NCI-H2196 treated with DMSO at 0.1 percent for 48 hours (cell line): ENCODE measurements around the gene GNB1.

Experiments
- DNase-seq: peaks from one replicate; lab custom pipeline; 2025; ENCODE audit not compliant: unreplicated experiment; lab: John Stamatoyannopoulos, UW

The GNB1 gene

DNA sequence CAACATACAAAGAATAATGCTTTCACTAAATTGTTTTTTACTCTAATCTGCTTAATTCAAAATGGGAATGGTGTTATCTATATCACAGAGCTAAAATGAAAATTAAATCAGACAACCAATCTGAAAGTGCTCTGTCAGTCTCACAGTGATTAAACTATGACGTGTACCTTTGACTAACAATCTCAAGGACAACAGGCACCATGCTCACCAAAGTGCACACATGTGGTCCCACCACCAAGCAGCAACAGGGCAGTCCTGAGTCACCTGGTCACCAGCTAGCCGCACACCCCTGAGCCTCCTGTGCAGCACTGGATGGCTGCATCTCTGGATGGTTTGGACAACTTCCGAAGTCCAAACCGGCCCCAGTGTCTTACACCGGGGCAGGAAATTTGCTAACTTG is 58.1 kb downstream of the GNB1 start:
- no peak for DNase-seq

DNA sequence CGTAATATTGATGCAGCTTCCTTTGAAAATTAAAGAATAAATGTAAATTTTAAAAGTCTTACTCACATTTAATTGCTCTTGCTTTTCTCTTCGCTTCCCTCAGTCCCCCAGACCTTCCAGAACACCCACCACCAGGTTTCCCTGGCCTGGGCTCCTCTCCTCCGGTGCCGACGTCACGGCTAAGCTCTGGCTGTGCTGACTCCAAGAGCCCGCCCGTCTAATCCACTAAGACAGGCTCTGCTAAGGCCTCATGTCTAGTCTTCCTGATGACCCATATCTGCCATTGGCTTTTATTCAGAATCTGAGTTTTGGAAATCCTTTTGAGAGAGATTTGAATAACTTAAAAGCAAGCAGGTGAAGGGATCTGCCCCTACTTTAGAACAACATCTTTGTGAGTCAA is 58.7 kb downstream of the GNB1 start:
- DNase-seq, result no peak

DNA sequence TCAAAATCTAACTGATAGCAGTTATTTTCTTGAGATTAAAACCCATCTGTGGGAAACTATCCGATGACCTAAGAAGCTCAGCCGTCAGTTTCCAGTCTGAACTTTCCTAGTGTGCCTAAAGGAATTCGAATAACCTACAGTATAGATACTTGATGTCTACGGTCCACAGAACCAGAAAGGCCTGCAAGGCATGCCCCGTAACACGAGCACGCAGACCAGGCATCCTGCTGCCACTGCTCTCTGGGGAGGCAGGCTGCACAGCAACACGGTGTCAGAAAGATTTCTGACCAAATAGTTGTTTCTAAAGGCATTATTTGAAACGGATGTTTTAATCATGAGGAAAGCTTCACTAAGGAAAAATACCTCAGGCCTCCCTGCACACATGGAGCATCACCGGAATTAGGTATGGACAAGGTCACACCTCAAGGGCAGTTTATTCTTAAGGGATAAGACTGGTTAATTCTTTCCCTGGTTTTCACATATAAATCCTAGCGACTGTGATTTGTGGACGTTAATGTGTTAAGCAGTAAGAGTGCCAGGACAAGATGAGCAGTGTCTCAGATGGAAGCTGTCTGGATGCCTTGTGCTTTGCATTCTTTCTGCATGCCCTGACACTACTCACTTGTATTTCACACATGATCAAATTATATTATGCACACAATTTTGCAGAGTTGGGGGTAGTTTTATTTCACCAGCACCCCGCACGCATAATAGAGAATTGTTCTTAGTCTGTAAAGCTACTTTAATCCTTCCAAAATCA is 63.6 kb downstream of the GNB1 start:
- DNase-seq, result no peak

DNA sequence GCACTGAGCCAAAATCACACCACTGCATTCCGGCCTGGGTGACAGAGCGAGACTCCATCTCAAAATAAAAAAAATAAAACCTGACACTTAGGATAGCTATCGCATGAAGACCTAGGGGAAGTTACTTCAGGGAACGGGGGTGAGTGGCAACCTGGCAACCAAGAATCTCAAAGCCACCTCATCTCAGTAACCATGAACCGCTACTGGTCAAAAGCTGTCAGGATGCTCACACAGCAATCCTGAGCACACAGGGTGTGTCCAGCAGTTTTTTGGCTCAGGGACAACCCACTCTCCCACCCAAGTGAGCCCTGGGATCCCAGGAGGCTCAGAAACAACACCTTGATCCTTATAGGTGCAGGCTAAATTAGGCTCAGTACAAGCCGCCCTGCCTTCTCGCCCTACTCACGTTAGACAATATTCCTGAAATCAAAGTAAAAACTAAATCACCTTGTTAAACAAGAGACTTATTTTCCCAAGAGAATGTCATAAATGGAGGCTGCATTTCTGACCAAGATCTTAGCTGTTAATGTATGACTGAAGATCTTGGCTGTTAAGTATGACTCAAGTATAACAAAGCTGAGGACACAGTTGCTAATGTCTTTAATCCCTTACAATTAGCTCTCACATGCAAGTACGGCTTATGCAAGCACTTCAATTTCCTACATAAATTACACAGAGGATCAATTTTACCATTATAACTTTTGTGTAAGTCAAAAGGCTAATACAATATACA is 64.4 kb downstream of the GNB1 start:
- DNase-seq, result no peak

DNA sequence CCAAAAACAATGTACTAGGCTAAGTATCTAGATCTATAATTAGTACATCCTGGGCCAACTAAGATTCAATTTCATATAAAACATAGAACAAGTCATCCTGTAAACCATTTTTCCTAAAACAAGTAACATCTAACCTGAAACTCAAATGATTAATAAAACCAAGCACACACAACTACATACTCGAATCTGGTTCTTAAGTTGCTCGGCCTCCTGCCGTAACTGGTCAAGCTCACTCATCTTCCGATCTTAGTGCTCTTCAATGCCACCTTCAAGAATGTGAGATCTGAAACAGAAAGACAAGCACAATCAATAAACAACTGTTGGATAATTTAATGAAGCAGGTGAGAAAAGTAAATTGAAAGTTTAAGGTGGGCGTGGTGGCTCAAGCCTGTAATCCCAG is 65.7 kb downstream of the GNB1 start:
- DNase-seq, result no peak

DNA sequence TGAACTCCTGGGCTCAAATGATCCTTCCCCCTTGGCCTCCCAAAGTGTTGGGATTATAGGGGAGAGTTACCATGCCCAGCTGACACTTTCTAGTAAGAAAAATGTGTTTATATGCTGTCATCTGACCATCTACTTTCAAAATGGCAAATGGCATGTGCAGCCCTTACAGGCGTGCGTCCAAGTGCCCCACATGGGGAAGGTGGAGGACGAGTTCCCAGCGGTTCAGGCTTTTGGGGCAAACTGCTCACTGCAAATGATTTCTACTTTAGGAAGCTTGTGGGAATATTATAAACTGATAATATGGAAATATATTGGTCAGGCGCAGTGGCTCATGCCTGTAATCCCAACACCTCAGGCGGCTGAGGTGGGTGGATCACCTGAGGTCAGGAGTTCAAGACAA is 71.1 kb downstream of the GNB1 start:
- DNase-seq, result no peak

DNA sequence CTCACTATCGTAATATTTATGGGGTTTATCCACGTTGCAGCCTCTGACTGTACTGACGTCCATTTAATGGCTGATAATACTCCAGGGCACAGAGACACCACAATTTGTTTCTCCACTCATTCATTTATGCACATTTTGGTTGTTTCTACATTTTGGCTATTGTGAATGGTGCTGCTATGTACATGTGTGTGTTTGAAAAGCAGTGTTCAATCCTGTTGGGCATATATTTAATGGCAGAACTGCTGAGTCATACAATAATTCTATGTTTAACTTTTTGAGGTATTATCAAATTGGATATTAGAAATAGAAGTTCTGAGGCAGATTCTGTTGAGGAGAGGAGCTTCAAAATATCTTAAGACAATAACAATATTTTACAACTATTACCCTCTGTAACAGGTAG is 73.7 kb downstream of the GNB1 start:
- no peak for DNase-seq

DNA sequence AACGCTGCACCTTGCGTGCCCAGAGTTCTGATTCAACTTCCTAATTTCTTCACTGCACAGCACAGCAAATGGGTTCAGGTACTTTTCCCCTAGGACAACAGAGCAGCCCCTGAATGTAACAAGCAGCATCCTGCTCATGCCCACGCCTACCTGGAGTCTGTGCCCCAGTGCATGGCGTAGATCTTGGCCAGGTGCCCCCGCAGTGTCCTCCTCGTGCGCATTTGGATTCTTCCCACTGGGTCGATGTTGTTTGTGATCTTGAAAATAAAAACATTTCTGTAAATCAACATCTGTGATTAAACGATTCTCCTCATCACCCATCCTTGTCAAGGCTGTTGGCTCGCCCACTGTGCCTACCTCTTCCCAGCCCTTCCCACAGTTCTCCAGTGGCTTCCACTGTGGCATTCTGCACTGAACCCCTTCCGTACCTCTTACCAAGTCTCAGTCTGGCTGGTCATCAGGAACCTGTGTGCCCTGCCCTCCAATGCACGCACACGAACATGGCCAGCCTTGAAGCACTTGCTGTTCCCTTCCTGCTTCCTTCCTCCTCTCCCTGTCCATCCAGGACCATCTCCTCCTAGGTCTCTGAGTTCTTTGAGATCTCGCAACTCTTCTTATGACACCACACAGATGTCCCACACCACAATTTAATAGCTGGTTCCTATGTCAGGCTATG is 75.1 kb downstream of the GNB1 start:
- no peak for DNase-seq

DNA sequence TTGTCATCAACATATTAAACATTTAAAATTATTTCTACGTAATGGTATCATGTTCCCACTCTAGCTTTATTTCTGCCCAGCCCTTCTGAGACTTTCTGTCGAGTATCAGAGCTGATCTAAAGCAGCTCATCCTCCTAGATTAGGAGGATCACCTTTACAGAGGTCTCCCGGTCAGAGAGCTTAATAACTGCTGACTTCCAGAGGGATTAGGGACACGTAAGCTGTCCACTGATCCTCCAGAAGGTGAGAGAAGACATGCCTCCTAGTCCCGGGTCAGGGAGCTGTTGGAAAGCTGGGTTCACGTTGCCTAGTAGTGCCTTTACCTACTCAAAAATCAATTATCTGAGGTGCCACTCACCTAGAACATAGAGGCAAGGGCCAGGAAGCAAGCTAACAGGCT is 81.4 kb downstream of the GNB1 start:
- DNase-seq, result no peak

DNA sequence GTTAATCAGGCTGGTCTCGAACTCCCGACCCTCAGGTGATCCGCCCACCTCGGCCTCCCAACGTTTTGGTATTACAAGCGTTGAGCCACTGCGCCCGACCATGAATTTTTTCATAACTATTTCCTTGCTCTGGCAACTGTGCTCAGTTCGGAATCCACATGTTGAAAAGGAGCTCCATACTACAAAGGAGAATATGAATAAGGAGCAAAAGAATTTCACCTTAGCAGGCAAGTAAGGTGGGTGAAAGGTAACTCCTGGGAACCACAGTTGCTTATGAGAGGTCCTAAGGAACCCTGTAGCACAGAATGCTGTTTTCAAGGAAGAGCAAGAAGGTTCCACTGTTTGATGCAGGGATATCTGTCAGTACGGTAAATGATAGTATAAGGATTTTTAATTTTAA is 82.7 kb downstream of the GNB1 start:
- no peak for DNase-seq

DNA sequence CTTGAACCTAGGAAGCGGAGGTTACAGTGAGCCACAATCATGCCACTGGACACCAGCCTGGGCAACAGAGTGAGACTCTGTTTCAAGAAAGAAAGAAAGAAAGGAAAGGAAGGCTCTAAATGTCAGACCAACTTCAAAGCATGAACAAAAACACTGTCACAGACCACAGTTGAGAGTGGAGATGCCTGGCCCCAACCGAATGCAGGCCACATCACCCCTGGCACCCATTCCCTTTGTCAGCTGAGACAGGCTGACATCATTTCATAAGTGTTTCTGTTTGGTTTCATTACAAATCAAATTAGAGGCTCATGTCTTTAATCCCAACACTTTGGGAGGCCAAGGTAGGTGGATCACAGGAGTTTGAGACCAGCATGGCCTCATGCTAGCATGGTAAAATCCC is 84.0 kb downstream of the GNB1 start:
- no peak for DNase-seq

DNA sequence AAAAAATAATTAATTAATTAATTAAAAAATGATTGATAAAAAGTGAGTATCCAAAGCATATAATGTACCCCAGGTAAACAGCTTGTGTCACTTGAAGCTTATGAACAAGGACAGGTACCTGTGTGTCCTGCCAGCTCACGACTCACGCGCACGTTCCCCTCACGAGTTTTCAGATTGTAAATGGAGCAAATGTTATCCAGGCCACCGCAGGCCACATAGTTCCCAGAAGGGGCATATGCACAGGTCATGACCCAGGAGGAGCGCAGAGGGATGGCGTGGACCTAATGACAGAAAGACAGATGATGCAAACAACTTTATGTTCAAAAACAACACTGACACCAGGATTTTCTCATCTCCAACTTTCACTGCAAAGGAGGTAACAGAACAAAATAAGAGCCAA is 86.6 kb downstream of the GNB1 start:
- DNase-seq, result no peak

DNA sequence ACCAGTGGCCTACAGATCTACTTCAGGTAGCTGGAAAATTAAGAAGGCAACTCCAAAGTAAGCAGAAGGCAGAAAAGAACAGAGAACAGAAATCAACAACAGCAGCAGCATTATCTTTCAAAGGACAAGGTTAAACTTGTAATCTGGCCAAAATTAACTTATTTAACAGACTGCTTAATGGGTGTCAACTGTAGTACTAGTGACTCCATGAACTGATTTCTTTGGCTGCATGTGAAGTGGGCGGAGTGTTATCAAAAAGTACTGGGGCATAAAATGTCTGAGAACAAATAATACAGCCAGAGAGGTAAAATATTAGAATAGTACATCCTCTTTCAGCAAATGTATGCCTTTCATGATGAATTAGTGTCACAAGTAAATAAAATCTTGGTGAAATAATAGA is 88.0 kb downstream of the GNB1 start:
- DNase-seq, result no peak

DNA sequence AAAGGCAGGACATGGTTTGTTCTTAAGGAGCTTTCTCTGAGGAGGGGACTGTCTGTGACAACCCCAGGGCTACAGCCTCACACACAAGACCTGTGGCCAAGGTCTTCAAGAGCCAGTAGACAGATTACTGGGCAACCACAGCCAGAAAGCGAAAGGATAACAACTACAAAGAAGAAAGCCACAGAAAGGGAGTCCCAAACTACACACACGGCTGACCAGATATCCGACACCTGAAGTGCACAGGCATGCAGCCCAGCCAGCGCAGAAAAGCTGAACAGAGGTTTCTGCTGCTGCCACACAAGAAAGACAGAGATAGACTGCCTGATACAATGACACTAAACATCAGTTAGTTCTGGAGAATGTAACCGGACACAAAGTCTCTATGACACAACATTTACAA is 91.2 kb downstream of the GNB1 start:
- DNase-seq, result no peak

DNA sequence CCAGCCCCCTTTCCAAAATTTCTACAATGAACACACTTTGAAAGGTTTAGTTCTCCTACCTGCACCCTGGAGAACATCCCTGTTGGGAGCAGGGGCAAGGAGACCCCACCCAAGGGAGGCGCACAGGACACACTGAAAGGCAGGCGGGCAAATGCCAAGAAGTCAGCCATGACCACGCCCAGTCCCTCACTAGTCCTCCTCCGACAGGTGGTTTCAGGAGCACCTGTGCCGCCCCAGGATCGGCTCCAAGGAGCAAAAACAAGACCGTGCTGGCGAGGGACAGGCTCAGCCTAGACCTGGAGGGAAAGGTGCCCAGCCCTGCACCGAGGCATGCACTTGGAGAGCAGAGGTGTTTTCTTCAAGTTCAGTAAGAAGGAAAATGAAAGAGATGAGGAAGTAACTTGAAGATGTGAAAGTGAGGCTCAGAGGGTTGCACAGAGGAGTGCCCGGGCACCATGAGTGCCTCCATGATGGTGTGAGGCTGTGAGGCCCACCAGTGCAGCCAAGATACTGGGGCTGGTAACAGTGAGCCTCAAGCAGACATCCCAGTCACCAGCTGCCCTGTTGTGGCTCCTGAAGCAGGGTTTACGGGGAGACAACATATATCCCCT is 93.1 kb downstream of the GNB1 start:
- DNase-seq, result no peak

DNA sequence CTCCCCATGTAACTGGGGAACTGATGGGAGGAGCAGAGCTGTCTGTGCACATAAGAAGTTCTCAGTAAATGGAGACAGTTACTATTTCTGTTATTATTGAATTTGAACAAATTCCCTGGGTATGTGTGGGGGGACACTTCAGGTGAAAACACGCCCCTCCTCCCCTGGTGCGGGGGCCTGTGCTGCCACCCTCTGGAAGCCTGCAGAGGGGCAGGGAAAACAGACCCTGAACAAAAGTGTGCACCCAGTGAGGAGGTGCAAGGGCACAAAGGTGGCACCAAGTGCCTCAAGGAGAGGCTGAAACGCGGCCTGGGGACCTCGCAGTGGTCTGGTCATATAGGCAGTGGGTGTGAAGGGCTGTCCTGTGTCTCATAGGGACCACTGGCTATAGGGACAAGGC is 94.4 kb downstream of the GNB1 start:
- DNase-seq, result no peak

DNA sequence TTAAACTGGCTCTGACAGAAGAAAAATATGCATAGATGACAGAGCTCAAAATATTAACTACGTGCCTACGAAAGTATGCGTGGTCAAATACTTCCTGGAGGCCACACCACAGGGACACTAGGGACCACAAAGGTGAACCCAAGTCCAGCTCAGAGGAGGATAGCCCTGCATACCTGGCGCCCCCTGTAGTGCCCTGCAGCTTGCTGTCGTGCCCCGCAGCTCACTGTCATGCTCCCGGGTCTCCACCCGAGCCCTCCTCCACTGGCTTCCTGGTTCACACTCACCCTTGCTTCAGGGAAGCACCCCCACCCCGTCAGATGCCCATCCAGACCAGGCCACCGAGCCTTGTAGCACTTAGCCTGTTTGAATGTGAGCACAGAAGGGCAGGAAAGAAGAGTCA is 95.9 kb downstream of the GNB1 start:
- DNase-seq, result no peak

DNA sequence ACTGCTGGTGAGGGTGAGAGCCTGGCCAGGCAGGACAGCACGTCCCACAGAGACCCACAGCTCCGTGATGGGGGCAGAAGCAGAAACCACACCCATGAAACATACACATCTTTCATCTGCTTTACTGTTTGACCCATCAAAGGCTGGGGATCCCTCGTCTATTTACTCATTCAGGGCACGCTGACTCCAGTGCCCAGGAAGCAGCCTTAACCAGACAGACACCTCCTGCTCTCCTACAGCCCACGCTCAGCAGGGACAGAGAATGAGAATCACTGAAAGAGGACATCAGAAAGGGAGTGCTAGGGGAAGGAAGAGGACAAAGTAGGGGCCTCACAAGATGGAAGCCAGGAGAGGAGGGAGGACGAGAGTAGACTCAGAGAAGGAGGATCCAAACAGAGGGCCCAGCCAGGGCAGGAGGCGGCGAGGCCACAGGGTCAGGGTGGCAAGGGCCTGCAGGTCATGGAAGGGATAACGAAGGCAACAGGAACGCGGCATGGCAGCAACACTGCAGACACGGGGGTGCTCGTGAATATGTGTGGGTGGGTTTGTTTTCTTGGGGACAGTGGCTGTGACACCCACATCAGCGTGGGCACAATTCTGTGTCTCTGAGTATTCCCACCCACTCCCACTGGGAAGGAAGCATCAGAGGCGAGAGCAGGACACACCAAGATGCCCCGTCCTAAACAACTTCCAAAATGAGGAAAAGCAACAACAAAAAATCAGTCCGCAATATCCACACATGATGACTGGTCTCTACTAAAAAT is 97.2 kb downstream of the GNB1 start:
- no peak for DNase-seq

DNA sequence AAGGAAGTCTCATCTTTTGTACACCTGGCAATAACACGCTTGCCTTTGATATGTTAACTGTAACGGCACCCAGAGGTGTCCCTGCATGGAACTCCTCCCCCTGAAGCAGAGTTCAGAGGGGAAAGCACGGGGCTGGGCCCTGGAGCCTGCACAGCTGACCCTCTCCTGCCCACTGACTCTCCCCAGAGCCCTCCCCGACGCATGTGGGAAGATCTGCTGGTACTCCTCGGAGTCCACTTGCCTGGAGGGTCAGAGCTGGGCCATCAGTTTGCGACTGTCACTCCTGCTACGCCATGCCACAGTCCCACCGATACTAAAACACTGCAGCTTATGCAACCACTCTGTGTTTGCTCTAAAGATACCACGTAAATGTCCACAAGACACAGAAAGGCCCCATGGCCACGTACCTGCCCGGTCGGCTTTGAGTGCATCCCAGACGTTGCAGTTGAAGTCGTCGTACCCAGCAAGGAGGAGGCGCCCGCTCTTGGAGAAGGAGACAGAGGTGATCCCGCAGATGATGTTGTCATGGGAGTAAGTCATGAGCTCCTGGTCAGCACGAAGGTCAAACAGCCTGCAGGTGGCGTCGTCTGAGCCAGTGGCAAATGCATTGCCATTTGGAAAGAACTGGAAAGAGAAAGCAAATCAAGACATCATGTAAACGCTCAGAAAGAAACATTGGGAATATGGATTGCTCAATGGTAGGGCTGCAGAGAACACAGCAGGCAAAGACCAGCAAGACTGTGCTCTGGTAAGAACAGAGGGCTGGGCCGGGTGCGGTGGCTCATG is 102.0 kb downstream of the GNB1 start:
- DNase-seq, result no peak

DNA sequence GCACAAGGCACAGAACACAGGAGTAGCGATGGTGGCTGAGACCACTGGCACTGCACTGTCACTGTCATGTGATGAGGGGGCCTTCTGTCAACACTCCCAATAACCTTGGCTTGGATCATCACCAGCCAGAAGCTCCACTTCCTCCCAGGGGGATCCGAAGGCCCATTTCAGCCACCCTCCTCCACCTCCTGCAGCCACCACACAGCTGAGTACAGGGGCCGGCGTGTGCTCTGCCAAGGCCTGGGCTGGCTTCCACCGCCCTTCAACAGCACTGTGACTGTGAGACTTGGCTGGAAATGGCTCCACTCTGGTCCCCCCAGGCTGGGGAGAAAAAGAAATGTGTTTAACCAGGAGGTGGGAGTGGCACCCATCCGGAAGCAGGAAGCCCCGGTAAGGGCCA is 102.8 kb downstream of the GNB1 start:
- no peak for DNase-seq
